Panc1 (cell line): ENCODE results near the gene TENM3. TPM values are rescaled to one million over a fixed set of nuclear protein-coding genes. Genes with fewer than 3 reads are reported as not detected.

Experiments
- ATAC-seq: fragments of 200-7000 bp; cut with Tn5 transposase; 2 replicates; pipeline ENCODE4 v1.9.1; 2020; ENCODE audit warnings: mild to moderate bottlenecking, moderate library complexity
- BruUV-seq: library from RNA; stranded (reverse); fragments of 400-500 nt; replicated peaks from 2 replicates; lab custom pipeline; 2021; lab: Mats Ljungman, UMichigan
- CTCF ChIA-PET: fragments of 300-600 bp; sonication (Branson Sonifier 250); formaldehyde crosslinking; loops from one replicate; lab custom pipeline; 2022; ENCODE audit warnings: antibody characterized with exemption; lab: Charles Lee
- POLR2A ChIA-PET: fragments of 300-600 bp; sonication (Branson Sonifier 250); formaldehyde crosslinking; loops from one replicate; lab custom pipeline; 2022; ENCODE audit warnings: antibody characterized with exemption; lab: Charles Lee
- DNase-seq: peaks from one replicate; pipeline ENCODE4 v3.0.0-alpha.2; 2010; ENCODE audit warnings: low read depth, low spot score
- H3K27ac ChIP-seq: 2 replicates; pipeline ENCODE4 v1.5.1; 2011; ENCODE audit warnings: mild to moderate bottlenecking, low read length, inconsistent platforms
- H3K27me3 ChIP-seq: fragments of 200-500 bp; sonication (Bioruptor generic); 2 replicates; pipeline ENCODE4 v1.6.0; 2014; ENCODE audit warnings: low read length, inconsistent platforms; ENCODE audit not compliant: control insufficient read depth, insufficient read depth
- H3K36me3 ChIP-seq: fragments of 200-500 bp; sonication (Bioruptor generic); 2 replicates; pipeline ENCODE4 v1.5.1; 2014; ENCODE audit warnings: inconsistent platforms, mild to moderate bottlenecking, low read length, moderate library complexity; ENCODE audit not compliant: control insufficient read depth, insufficient read depth
- H3K4me1 ChIP-seq: 2 replicates; pipeline ENCODE4 v1.5.1; 2011; ENCODE audit warnings: inconsistent platforms, mild to moderate bottlenecking, low read length, moderate library complexity; ENCODE audit not compliant: control insufficient read depth, insufficient read depth
- H3K4me3 ChIP-seq, 2 experiments: 2 replicates each; pipeline ENCODE4 v1.5.1; 2011 to 2012; ENCODE audit warnings: low read depth in 2 of 2, low read length in 2 of 2, mild to moderate bottlenecking in 2 of 2, inconsistent platforms in 1 of 2, moderate library complexity in 1 of 2
- H3K9me3 ChIP-seq: fragments of 200-500 bp; sonication (Bioruptor generic); 2 replicates; pipeline ENCODE4 v1.5.1; 2014; ENCODE audit warnings: low read depth, mild to moderate bottlenecking, inconsistent platforms, low read length, moderate library complexity; ENCODE audit not compliant: control insufficient read depth, insufficient read depth
- POLR2AphosphoS5 ChIP-seq: IDR thresholded peaks from 2 replicates; pipeline ENCODE4 v1.6.1; 2012; ENCODE audit warnings: mild to moderate bottlenecking, low read depth, low read length, moderate library complexity
- SIN3A ChIP-seq: IDR thresholded peaks from 2 replicates; pipeline ENCODE4 v1.6.1; 2012; ENCODE audit warnings: low read depth, mild to moderate bottlenecking, low read length, moderate library complexity, borderline replicate concordance; ENCODE audit not compliant: insufficient read depth
- TCF7L2 ChIP-seq: IDR thresholded peaks from 2 replicates; pipeline ENCODE4 v1.6.1; 2011; ENCODE audit warnings: mild to moderate bottlenecking, low read depth, low read length, inconsistent platforms
- in situ Hi-C: cut with HindIII; loops from 2 replicates; pipeline ENCODE4 v1.10.0; 2016; ENCODE audit warnings: low sequenced_read_pairs, low pct_unique_long_range_greater_than_20kb
- intact Hi-C: fragments of 100-400 bp; cut with micrococcal nuclease; formaldehyde crosslinking; loops from one replicate; pipeline ENCODE4 v1.10.0; 2022; ENCODE audit not compliant: unreplicated experiment
- total RNA-seq: library from RNA; stranded (reverse); gene quantifications from one replicate; pipeline ENCODE4 v1.2.1, GENCODE V29; 2021; ENCODE audit not compliant: unreplicated experiment
- TF ChIP-seq, protein P1 (sequence below), 2 experiments: IDR thresholded peaks; 2 replicates each; pipeline ENCODE4 v1.6.1; 2011 to 2012; ENCODE audit warnings: low read depth in 2 of 2, control low read depth in 1 of 2, low read length in 1 of 2, mild to moderate bottlenecking in 1 of 2, moderate library complexity in 1 of 2; ENCODE audit not compliant: insufficient read depth in 1 of 2
- TF ChIP-seq, protein P2 (sequence below): fragments of 450-650 bp; IDR thresholded peaks from 2 replicates; pipeline ENCODE4 v1.5.1; 2017; ENCODE audit warnings: mild to moderate bottlenecking

TENM3 gene
- total RNA-seq, 1 experiment from 2014 or later = 0.95 TPM

DNA sequence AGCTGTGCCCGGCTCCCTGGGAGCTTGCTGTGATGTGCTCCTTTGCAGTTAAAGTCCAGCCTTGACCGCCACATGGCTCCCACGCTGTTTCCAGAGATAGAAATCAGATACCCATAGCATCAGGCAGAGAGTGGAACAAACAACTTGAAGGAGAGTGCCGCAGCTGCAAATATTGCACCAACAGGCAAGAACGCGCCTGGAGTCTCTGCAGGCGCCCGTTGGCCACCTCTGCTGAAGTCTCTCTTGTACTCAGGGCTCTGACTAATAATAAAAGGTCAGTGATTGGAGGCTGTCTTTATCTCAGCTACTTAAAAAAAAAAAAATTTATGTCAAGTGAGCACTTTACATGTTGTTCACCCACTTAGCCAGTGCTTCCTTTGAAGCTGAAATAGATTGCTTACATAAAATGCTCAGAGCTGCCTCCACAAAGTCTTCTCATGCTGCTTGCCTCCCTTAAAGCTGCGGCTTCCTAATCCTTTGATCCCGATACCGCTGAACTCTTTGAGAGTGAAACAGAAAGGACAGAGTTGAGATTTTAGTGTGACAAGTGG, 30.9 kb upstream of the TENM3 start:
- no peaks in the 10 kb centered on the region for H3K36me3 ChIP-seq
- H3K27ac ChIP-seq = no peak overlapping the region
- no TSS peak for BruUV-seq
- no peak overlapping the region for H3K4me3 ChIP-seq
- intact Hi-C loops (no loop called here), in situ Hi-C loops (no loop called here)
- TF ChIP-seq TCF7L2 = no peak
- TF ChIP-seq, protein P1, sequence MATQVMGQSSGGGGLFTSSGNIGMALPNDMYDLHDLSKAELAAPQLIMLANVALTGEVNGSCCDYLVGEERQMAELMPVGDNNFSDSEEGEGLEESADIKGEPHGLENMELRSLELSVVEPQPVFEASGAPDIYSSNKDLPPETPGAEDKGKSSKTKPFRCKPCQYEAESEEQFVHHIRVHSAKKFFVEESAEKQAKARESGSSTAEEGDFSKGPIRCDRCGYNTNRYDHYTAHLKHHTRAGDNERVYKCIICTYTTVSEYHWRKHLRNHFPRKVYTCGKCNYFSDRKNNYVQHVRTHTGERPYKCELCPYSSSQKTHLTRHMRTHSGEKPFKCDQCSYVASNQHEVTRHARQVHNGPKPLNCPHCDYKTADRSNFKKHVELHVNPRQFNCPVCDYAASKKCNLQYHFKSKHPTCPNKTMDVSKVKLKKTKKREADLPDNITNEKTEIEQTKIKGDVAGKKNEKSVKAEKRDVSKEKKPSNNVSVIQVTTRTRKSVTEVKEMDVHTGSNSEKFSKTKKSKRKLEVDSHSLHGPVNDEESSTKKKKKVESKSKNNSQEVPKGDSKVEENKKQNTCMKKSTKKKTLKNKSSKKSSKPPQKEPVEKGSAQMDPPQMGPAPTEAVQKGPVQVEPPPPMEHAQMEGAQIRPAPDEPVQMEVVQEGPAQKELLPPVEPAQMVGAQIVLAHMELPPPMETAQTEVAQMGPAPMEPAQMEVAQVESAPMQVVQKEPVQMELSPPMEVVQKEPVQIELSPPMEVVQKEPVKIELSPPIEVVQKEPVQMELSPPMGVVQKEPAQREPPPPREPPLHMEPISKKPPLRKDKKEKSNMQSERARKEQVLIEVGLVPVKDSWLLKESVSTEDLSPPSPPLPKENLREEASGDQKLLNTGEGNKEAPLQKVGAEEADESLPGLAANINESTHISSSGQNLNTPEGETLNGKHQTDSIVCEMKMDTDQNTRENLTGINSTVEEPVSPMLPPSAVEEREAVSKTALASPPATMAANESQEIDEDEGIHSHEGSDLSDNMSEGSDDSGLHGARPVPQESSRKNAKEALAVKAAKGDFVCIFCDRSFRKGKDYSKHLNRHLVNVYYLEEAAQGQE (IDR thresholded peaks at IDR 0.05; ENCODE audit: insufficient read depth in 1 of 2, low read depth in 2 of 2, low read length in 1 of 2) = no peak
- no peak for TF ChIP-seq SIN3A
- TF ChIP-seq, protein P2, sequence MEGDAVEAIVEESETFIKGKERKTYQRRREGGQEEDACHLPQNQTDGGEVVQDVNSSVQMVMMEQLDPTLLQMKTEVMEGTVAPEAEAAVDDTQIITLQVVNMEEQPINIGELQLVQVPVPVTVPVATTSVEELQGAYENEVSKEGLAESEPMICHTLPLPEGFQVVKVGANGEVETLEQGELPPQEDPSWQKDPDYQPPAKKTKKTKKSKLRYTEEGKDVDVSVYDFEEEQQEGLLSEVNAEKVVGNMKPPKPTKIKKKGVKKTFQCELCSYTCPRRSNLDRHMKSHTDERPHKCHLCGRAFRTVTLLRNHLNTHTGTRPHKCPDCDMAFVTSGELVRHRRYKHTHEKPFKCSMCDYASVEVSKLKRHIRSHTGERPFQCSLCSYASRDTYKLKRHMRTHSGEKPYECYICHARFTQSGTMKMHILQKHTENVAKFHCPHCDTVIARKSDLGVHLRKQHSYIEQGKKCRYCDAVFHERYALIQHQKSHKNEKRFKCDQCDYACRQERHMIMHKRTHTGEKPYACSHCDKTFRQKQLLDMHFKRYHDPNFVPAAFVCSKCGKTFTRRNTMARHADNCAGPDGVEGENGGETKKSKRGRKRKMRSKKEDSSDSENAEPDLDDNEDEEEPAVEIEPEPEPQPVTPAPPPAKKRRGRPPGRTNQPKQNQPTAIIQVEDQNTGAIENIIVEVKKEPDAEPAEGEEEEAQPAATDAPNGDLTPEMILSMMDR = no peak
- TF ChIP-seq POLR2AphosphoS5 = no peak
- CTCF ChIA-PET = no interaction called here
- H3K4me1 ChIP-seq = no peaks in the 10 kb centered on the region
- ATAC-seq = no peak
- POLR2A ChIA-PET = no interaction called here
- no peaks in the 10 kb centered on the region for H3K27me3 ChIP-seq
- no peak for DNase-seq
- H3K9me3 ChIP-seq = no peaks in the 10 kb centered on the region

DNA sequence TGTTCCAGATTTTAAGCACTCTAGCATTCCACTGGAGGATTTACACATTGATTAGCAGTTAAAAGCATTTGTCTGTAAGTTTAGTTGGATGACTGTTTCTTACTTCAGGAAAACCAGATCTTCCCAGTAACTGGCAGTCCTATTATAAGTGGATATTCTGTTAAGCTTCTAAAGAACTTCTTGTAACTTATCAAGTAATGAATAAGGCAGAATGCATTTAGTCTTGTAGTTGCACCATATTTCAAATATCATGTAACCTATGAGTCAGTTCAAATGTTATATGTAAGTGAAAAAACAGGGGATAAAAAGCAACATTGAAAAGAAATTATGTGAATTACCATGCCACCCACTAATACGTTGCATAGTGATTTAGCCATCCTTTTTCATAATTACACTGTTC, 30.2 kb upstream of the TENM3 start:
- CTCF ChIA-PET = no interaction called here
- no peak overlapping the region for H3K27ac ChIP-seq
- no peaks in the 10 kb centered on the region for H3K27me3 ChIP-seq

More for the DNA sequence above, 30.2 kb upstream of the TENM3 start:
- Histone ChIP-seq H3K36me3 (no peaks in the 10 kb centered on the region), H3K9me3 (no peaks in the 10 kb centered on the region), H3K4me1 (no peaks in the 10 kb centered on the region), H3K4me3 (no peak overlapping the region)
- in situ Hi-C loops (no loop called here), intact Hi-C loops (no loop called here)
- POLR2A ChIA-PET = no interaction called here
- ATAC-seq (no peak), DNase-seq (no peak)
- no TSS peak for BruUV-seq
- TF ChIP-seq POLR2AphosphoS5 (no peak), TCF7L2 (no peak), SIN3A (no peak)
- TF ChIP-seq, protein P2 = no peak
- TF ChIP-seq, protein P1 (IDR thresholded peaks at IDR 0.05; ENCODE audit: insufficient read depth in 1 of 2, low read depth in 2 of 2, low read length in 1 of 2) = no peak
